Embryonic facial prominence (tissue), 1 donor: ENCODE measurements around the gene SYN1.

Experiments used
- DNase-seq: peaks from one replicate; pipeline ENCODE4 v3.0.0-alpha.2; 2016; ENCODE audit errors: extremely low spot score

Gene SYN1

DNA sequence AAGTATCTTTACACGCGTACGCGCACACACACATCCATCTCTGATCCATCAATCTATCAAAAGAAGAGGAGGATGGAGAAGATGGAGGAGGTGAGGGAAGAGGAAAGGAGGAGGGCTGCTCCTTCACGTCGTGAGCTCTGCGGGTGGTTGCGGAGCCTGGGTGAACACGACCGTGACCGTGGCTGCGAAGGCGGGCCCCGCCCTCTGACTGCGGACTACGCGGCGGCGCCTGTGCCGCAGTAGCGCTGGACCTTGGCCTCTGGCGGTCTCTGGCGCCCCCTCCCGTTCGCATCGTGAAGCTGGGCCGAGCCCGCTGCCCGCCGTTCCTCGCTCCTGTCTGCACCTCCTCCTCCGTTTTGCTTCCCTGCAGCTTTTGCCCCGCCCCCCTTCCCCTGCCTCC, 96.4 kb downstream of the SYN1 start:
- DNase-seq: peak; percentile 66
